Right cardiac atrium (tissue), 5 donors: ENCODE results near the gene ZIC5. TPM values are rescaled to one million over a fixed set of nuclear protein-coding genes. Genes with fewer than 3 reads are reported as not detected.

Experiments
- ATAC-seq, 2 donors: fragments of 200-7000 bp; cut with Tn5 transposase; one replicate each; pipeline versions ENCODE4 v1.8.0 to v1.9.1; 2020; ENCODE audit warnings: moderate library complexity in 2 of 2, mild to moderate bottlenecking in 1 of 2
- DNase-seq, 3 donors: peaks; one replicate each; pipeline ENCODE4 v3.0.0-alpha.2; 2020
- H3K27ac ChIP-seq: one replicate; pipeline ENCODE4 v1.5.1; 2013; ENCODE audit warnings: mild to moderate bottlenecking, low read length, control low read depth, moderate library complexity
- H3K27me3 ChIP-seq: one replicate; pipeline ENCODE4 v1.6.1; 2013; ENCODE audit not compliant: control insufficient read depth, insufficient read depth
- H3K4me1 ChIP-seq: one replicate; pipeline ENCODE4 v1.6.1; 2013; ENCODE audit warnings: low read length; ENCODE audit not compliant: control insufficient read depth, insufficient read depth
- H3K4me3 ChIP-seq: one replicate; pipeline ENCODE4 v1.5.1; 2013; ENCODE audit warnings: low read length, control low read depth
- H3K9me3 ChIP-seq: one replicate; pipeline ENCODE4 v1.6.1; 2013; ENCODE audit warnings: low read length; ENCODE audit not compliant: control insufficient read depth
- WGBS: extraction: QIAGEN DNeasy Blood & Tissue Kit; methylation state at CpG from one replicate; pipeline ENCODE4 v1.1.7; 2013; 5-methylcytosine and 5-hydroxymethylcytosine counted together
- intact Hi-C, 4 donors: fragments of 100-400 bp; cut with DNase I; formaldehyde crosslinking; loops; one replicate each; pipeline versions ENCODE4 v1.11.0 to v1.14.0; 2022 to 2023
- polyA plus RNA-seq: library from polyadenylated mRNA; stranded (reverse); fragments of 200-250 nt; gene quantifications from one replicate; pipeline ENCODE4 v1.2.3, GENCODE V29; 2013
- total RNA-seq, 4 donors: library from RNA; stranded (reverse); fragmentation: NEBNext Ultra II Directional; extraction: Animal tissue kit (Norgen Biotek cat#: 25700); gene quantifications; one replicate each; pipeline ENCODE4 v1.2.1, GENCODE V29; 2021
- donor health status: healthy with polysubstance abuse.
- donor health status: DM: no; HTN: yes; CAD: no.
- donor health status: DM: no; HTN: no; CAD: no.
- donor health status: DM: no; HTN: yes; CAD: no; lungs with severe emphysema.
- donor health status: DM: yes; HTN: yes; CAD: no.

Gene ZIC5
- total and polyA plus RNA-seq, 5 donors: not detected

DNA sequence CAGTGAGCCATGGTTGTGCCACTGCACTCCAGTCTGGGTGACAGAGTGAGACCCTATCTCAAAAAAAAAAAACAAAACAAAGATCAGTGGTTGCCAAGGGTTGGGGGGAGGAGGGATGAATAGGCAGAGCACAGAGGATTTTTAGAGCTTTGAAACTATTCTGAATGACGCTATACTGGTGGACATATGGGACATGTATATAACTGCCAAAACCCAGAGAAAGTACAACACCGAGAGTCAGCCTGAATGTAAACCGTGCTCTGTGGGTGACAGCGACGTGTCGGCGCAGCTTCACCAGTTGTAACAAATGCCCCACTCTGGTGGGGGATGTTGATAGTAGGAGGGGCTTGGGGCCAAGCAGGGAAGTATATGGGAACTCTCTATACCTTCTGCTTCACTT lies 32.9 kb downstream of the ZIC5 start:
- Histone ChIP-seq H3K4me3 (no peak overlapping the region), H3K27me3 (no peaks in the 10 kb centered on the region), H3K9me3 (no peaks in the 10 kb centered on the region), H3K27ac (no peak overlapping the region), H3K4me1 (no peaks in the 10 kb centered on the region)
- intact Hi-C loops: no loop called here
- DNase-seq (no peak), ATAC-seq (no peak)
- WGBS: 46% methylated on average over 7 of the region's 7 CpGs

DNA sequence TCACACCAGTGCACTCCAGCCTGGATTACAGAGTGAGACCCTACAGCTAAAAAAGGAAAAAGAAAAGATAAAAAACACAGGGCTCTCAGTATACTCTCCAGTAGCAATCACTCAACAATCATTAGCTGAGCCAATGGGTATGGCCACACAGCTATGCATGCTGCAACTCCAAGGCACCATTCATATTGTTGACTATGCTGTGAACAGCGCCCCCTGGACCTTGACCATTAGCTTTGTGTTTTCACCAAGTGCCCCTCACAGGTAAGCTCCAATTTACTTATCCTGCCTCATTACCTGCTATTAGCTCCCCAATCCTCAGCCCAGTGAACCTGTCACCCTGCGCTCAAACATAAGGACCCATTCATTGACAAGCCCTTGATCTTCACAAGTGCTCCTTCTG lies 35.8 kb downstream of the ZIC5 start:
- intact Hi-C loops: no loop called here
- Histone ChIP-seq H3K9me3 (no peaks in the 10 kb centered on the region), H3K27ac (no peak overlapping the region), H3K27me3 (no peaks in the 10 kb centered on the region), H3K4me1 (no peaks in the 10 kb centered on the region), H3K4me3 (no peak overlapping the region)
- DNase-seq (no peak), ATAC-seq (no peak)
- WGBS: 93% methylated on average over 2 of the region's 2 CpGs

DNA sequence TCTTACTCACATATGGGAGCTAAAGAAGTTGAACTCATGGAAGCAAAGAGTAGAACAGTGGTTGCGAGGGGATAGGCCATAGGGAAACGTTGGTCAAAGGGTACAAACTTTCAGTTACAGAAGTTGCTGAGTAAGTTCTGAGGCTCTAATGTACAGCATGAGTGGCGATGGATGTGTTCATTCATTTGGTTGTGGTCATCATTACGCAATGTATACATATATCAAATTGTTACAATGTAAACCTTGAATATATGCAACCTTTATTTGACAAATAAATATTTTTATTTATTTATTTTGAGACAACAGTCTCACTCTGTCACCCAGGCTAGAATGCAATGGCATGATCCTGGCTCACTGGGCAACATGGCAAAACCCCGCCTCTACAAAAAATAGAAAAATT lies 38.7 kb downstream of the ZIC5 start:
- WGBS: 85% methylated on average over 5 of the region's 5 CpGs
- DNase-seq: no peak
- no peaks in the 10 kb centered on the region for H3K9me3 ChIP-seq
- no peaks in the 10 kb centered on the region for H3K4me1 ChIP-seq
- ATAC-seq: no peak
- no peaks in the 10 kb centered on the region for H3K27me3 ChIP-seq
- H3K4me3 ChIP-seq: no peak overlapping the region
- H3K27ac ChIP-seq: no peak overlapping the region
- intact Hi-C loops: no loop called here

DNA sequence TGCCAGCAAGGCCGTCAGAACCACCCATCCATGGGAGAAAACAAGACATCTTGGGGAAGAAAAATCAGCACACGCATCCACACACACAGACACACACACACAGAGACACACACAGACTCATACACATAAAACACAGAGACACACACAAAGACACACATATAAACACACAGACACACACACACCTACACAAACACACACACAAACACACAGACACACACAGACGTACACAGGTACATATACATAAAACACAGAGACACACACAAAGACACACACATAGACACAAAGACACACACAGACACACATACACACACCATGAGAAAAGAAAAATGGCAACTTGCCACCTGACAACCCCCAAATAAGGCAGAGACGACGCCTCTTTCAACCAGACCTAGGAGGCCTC lies 40.6 kb downstream of the ZIC5 start:
- DNase-seq (no peak), ATAC-seq (no peak)
- Histone ChIP-seq H3K27ac (no peak overlapping the region), H3K27me3 (no peaks in the 10 kb centered on the region), H3K9me3 (no peaks in the 10 kb centered on the region), H3K4me3 (no peak overlapping the region), H3K4me1 (no peaks in the 10 kb centered on the region)
- intact Hi-C loops: no loop called here
- WGBS: 88% methylated on average over 5 of the region's 5 CpGs

DNA sequence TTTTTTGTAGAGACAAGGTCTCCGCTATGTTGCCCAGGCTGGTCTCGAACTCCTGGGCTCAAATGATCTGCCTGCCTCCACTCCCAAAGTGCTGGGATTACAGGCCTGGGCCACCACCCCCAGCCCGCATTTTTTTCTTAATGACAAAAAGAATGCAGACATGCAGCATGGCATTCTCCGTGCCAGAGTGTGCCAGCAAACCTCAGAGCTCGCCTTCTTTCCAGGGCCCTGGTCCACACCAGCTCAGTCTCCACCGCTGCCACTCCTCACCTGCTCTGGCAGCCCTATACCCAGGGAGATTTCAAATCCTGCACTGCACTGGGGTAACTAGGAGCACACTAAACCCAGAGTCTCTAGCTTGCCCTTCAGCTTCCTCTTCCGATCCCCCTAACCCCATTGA lies 41.7 kb downstream of the ZIC5 start:
- H3K9me3 ChIP-seq: no peaks in the 10 kb centered on the region
- DNase-seq (no peak), ATAC-seq (no peak)
- no peak overlapping the region for H3K27ac ChIP-seq
- H3K27me3 ChIP-seq: no peaks in the 10 kb centered on the region
- intact Hi-C loops: no loop called here
- H3K4me1 ChIP-seq: no peaks in the 10 kb centered on the region
- WGBS: 76% methylated on average over 7 of the region's 7 CpGs
- H3K4me3 ChIP-seq: no peak overlapping the region

DNA sequence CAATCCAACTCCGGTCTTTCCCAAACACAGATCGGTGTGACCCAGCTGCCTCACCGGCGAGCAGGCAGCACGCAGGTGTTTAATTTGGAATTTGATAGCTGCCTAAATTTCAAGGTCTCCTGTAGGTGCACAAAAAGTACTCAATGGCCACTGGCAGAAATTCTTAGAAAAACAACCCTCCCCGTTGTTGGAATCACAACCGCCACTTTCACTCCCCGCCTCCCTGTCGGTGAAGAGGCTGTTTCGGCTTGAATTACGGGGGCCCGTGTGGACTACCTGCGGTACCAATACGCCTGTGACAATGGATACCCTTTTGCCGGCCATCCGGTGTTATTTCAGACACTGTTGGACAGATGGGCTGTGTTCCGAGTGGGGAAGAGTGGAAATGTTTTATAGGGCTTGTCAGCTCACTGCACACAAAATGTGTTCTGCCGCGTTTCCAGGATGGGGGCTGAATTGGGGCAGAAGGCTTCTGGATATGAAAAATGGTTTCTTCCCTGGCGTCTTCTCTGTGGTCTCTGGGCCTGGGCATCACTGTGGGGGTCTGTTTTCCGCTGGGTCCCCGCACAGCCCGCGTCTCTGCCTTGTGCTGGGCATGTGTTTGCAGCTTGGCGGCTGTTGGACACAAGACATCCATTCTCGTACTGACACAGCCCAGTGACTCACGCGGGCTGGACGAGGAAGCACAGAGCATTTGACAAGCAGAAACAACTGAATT lies 45.4 kb downstream of the ZIC5 start:
- H3K4me3 ChIP-seq: no peak overlapping the region
- no peaks in the 10 kb centered on the region for H3K4me1 ChIP-seq
- DNase-seq (no peak), ATAC-seq (no peak)
- intact Hi-C loops: no loop called here
- H3K9me3 ChIP-seq: no peaks in the 10 kb centered on the region
- H3K27me3 ChIP-seq: no peaks in the 10 kb centered on the region
- no peak overlapping the region for H3K27ac ChIP-seq
- 69% methylated on average over 29 of the region's 29 CpGs for WGBS

DNA sequence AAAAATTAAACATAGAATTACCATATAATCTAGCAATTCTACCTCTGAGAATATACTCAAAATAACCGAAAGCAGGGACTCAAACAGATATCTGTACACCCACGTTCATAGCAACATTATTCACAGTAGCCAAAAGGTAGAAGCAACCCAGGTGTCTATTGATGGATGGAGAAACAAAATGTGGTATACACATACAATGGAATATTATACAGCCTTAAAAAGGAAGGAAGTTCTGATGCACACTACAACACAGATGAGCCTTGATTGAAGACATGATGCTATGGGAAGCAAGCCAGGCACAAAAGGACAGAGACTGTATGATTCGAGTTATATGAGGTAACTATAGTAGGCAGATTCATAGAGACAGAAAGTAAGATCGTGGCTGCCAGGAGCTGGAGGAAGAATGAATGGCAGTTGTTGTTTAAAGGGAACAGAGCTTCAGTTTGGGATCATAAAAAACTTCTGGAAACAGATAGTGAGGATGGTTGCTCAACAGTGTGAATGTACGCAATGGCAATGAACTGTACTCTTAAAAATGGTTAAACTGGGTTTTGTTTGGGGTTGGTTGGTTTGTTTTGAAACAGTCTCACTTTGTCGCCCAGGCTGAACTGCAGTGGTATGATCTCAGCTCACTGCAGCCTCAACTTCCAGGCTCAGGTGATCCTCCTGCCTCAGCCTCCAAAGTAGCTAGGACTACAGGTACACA lies 47.5 kb downstream of the ZIC5 start:
- H3K9me3 ChIP-seq: no peaks in the 10 kb centered on the region
- no peaks in the 10 kb centered on the region for H3K4me1 ChIP-seq
- WGBS: 90% methylated on average over 6 of the region's 6 CpGs
- no peak overlapping the region for H3K4me3 ChIP-seq
- ATAC-seq (no peak), DNase-seq (no peak)
- H3K27ac ChIP-seq: no peak overlapping the region
- H3K27me3 ChIP-seq: no peaks in the 10 kb centered on the region
- intact Hi-C loops: loop anchor here in 1 of 4 donors (5.0 kb wide), 1 partner anchor 593 kb away; no protein-coding TSS in a partner anchor

DNA sequence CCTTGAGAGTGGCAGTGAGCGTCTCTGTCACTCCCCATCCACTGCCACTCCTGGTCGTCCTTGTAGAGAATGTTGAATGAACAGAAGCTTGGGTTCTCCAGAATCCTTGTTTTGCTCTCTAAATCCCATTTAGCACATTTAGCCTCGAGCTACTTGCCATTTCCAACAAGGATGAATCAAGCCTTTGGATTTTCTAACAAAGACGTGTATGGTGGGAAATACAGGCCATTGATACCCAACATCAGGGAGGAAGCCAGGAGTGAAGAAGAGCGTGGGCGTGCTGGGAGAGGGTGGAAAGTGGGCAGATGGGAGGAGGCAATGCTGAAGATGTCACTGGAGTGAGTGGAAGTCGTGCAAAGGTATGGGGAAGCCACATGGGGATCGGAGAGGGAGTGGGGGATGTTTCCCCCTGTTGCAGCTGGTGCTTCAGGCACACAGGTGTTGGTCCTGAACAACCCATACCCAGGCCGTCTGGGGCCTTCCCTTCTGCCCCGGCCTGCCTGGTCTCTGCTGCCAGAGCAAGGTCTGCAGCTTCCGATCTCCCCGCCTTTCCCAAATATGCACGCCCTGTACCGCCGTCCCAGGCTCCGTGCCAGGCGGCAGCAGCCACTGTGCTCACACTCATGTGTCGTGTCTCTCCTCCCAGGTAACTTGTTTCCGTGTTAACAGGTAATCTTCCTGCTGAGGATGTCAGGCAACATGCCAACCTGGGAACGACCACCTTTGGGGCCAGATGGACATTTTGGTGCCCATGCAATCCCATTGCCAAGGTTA lies 48.7 kb downstream of the ZIC5 start:
- H3K27me3 ChIP-seq: no peaks in the 10 kb centered on the region
- ATAC-seq: no peak
- no peak overlapping the region for H3K27ac ChIP-seq
- no peak overlapping the region for H3K4me3 ChIP-seq
- DNase-seq: no peak
- intact Hi-C loops: loop anchor here in 1 of 4 donors (5.0 kb wide), 1 partner anchor 594 kb away; no protein-coding TSS in a partner anchor
- no peaks in the 10 kb centered on the region for H3K9me3 ChIP-seq
- WGBS: 72% methylated on average over 20 of the region's 20 CpGs
- H3K4me1 ChIP-seq: no peaks in the 10 kb centered on the region

DNA sequence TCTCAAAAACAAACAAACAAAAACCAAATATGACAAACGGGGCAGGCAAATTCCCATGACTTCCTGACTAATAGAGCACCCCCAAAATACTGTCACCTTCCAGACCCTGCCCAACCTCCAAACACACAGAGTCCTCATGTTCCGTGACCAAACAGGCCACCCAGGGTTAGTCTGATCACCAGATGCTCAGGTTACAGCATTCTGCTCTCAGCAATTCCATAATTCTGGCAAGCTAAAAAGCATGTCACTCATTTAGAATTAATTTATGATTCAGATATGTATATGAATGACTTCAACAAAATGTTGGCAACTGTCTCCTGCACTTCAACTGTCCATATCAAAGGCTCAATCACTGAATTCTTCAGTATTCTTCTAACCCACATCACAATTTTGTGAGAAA lies 52.4 kb downstream of the ZIC5 start:
- 86% methylated on average over 2 of the region's 2 CpGs for WGBS
- H3K27ac ChIP-seq: no peak overlapping the region
- no peak for ATAC-seq
- H3K27me3 ChIP-seq: no peaks in the 10 kb centered on the region
- no peak overlapping the region for H3K4me3 ChIP-seq
- intact Hi-C loops: loop anchor here (5.0 to 10.0 kb wide), 5 partner anchors 254 to 318 kb away; no protein-coding TSS in a partner anchor
- H3K9me3 ChIP-seq: no peaks in the 10 kb centered on the region
- H3K4me1 ChIP-seq: no peaks in the 10 kb centered on the region
- DNase-seq: no peak

DNA sequence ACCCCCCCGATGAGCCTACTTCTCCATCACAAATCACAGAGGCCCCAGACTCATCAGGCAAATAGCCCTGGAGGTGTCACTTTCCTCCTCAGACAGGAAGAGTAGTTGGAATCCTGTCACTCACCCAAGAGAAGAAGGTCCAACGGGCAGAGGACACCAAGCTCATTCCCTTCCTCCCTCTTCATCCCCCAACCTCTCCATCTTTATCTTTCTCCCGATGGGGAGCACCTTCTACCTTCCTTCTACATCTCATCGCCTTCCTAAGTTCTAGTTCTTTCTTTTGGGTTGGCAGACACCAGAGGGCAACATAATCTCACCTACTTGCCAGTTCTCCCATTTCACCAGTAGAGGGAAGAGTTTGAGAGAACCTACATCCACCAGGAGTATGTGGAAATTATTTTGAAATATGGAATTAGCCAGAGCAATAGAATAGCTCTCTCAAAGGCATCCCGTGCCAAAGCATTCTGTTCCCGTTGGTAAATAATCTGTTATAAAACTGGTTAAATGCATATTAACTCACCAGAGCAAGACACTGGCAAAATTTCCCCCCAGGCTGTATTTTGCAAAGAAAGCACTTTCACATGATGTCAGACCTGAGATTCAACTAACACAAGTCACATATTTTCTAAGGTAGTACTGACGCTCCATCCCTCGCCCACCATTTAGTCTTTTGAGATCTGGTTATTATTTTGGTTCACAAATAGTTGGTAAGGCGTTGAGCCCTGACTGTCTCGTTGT lies 55.0 kb downstream of the ZIC5 start:
- no peak overlapping the region for H3K27ac ChIP-seq
- no peaks in the 10 kb centered on the region for H3K27me3 ChIP-seq
- no peak overlapping the region for H3K4me3 ChIP-seq
- WGBS: 40% methylated on average over 10 of the region's 10 CpGs
- ATAC-seq (peak; percentile 74 to 77), DNase-seq (no peak)
- intact Hi-C loops: loop anchor here (2.0 to 10.0 kb wide), 6 partner anchors 252 to 598 kb away; no protein-coding TSS in a partner anchor
- H3K4me1 ChIP-seq: no peaks in the 10 kb centered on the region
- H3K9me3 ChIP-seq: no peaks in the 10 kb centered on the region
